PFSK-1 (cell line): ENCODE results near the gene CMTM2.

Experiments used
- SIN3A ChIP-seq: IDR thresholded peaks from 2 replicates; pipeline ENCODE4 v1.6.1; 2012; ENCODE audit warnings: mild to moderate bottlenecking, low read length, moderate library complexity, borderline replicate concordance; ENCODE audit not compliant: insufficient read depth
- TF ChIP-seq, protein P1 (sequence below), 2 experiments: IDR thresholded peaks; 2 replicates each; pipeline versions ENCODE4 v1.6.1 to v1.8.0; 2011 to 2012; ENCODE audit warnings: low read depth in 2 of 2, low read length in 2 of 2, control low read depth in 1 of 2, inconsistent platforms in 1 of 2, mild to moderate bottlenecking in 1 of 2, moderate library complexity in 1 of 2; ENCODE audit not compliant: insufficient read depth in 1 of 2

DNA sequence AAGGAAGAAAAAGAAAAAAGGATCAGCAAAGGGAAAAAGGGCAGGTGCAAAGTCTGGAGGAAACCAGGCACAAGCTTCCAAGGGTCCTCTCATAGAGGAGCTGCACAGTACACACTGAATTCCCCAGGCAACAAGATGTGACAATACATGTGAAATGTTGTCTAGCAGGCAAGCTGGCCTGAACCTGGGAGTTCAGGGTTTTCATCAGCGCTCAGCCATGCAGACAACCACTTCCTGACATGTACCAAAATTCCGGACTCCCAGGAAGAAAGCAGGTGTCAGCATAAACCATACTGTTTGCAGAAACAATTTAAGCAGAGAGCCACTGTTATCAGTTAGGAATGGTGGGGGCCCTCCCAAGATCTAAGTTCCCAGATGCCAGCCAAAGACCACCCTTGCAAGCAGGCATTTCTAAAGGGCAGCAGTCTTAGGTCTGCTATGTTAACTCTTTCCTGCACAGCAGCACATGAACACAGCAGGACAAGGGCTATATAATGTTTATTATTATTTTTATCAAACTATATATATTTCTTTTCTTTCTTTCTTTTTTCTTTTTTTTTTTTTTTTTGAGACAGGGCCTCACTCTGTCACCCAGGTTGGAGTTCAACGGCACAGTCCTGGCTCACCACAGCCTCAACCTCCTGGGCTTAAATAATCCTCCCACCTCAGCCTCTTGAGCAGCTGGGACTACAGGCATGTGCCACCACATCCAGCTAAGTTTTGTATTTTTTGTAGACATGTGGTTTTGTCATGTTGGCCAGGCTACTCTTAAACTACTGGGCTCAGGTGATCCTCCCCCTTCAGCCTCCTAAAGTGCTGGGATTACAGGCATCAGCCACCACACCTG lies 39.4 kb upstream of the CMTM2 start:
- TF ChIP-seq, protein P1, sequence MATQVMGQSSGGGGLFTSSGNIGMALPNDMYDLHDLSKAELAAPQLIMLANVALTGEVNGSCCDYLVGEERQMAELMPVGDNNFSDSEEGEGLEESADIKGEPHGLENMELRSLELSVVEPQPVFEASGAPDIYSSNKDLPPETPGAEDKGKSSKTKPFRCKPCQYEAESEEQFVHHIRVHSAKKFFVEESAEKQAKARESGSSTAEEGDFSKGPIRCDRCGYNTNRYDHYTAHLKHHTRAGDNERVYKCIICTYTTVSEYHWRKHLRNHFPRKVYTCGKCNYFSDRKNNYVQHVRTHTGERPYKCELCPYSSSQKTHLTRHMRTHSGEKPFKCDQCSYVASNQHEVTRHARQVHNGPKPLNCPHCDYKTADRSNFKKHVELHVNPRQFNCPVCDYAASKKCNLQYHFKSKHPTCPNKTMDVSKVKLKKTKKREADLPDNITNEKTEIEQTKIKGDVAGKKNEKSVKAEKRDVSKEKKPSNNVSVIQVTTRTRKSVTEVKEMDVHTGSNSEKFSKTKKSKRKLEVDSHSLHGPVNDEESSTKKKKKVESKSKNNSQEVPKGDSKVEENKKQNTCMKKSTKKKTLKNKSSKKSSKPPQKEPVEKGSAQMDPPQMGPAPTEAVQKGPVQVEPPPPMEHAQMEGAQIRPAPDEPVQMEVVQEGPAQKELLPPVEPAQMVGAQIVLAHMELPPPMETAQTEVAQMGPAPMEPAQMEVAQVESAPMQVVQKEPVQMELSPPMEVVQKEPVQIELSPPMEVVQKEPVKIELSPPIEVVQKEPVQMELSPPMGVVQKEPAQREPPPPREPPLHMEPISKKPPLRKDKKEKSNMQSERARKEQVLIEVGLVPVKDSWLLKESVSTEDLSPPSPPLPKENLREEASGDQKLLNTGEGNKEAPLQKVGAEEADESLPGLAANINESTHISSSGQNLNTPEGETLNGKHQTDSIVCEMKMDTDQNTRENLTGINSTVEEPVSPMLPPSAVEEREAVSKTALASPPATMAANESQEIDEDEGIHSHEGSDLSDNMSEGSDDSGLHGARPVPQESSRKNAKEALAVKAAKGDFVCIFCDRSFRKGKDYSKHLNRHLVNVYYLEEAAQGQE (IDR thresholded peaks at IDR 0.05; ENCODE audit: insufficient read depth in 1 of 2, low read depth in 2 of 2, low read length in 2 of 2), result no peak
- no peak for TF ChIP-seq SIN3A
